Vagina (tissue), 2 donors: ENCODE results near the gene KCTD4.

ENCODE experiments used
- CTCF ChIP-seq, 3 experiments: fragments of 450-650 bp in 2 of 3; fragments of 200-600 bp in 1 of 3; sonication (generic) in 1 of 3; IDR thresholded peaks; one replicate each; pipeline ENCODE4 v1.5.1; 2017 to 2019; ENCODE audit warnings: antibody characterized with exemption in 3 of 3, mild to moderate bottlenecking in 2 of 3, moderate library complexity in 2 of 3
- POLR2A ChIP-seq, 2 donors: fragments of 450-650 bp; IDR thresholded peaks; one replicate each; pipeline ENCODE4 v1.6.1; 2017; ENCODE audit warnings: antibody characterized with exemption in 2 of 2, mild to moderate bottlenecking in 2 of 2, moderate library complexity in 2 of 2
- POLR2AphosphoS5 ChIP-seq, 2 donors: sonication (generic); formaldehyde crosslinking; IDR thresholded peaks; one replicate each; pipeline ENCODE4 v1.9.0; 2017; ENCODE audit warnings: antibody characterized with exemption in 2 of 2, mild to moderate bottlenecking in 2 of 2, low read depth in 1 of 2; ENCODE audit not compliant: insufficient read depth in 1 of 2

GRCh38 chr13:45231305-45231704, 30.5 kb upstream of the KCTD4 start:
- TF ChIP-seq CTCF (IDR thresholded peaks at IDR 0.05) (no peak), POLR2AphosphoS5 (IDR thresholded peaks at IDR 0.05; ENCODE audit: insufficient read depth in 1 of 2, low read depth in 1 of 2) (no peak), POLR2A (IDR thresholded peaks at IDR 0.05) (no peak)
